Effector CD8-positive, alpha-beta T cell (primary cell): ENCODE data around the gene CDK2AP2.
A peak's percentile ranks its signal among the peaks of the same experiment; 100 is the strongest.
"Not testable (repeated sequence)": the region's sequence is repeated elsewhere in the genome, so short reads cannot be mapped to it uniquely, and the experiment has no call there.

Source experiments
- DNase-seq: peaks from one replicate; lab custom pipeline; 2025; lab: John Stamatoyannopoulos, UW

CDK2AP2 gene

GRCh38 chr11:67466367-67466766 lies 41.6 kb downstream of the CDK2AP2 start:
- no peak for DNase-seq

- not testable (repeated sequence) for DNase-seq
Measured at GRCh38 chr11:67465530-67465929, 42.4 kb downstream of the CDK2AP2 start.

GRCh38 chr11:67465189-67465510 lies 42.8 kb downstream of the CDK2AP2 start:
- no peak for DNase-seq

GRCh38 chr11:67464411-67465188 lies 43.4 kb downstream of the CDK2AP2 start:
- DNase-seq: peak; percentile 84

GRCh38 chr11:67463680-67464410 lies 44.1 kb downstream of the CDK2AP2 start:
- DNase-seq: no peak

GRCh38 chr11:67463186-67463585 lies 44.8 kb downstream of the CDK2AP2 start:
- DNase-seq: no peak

- no peak for DNase-seq
Measured at GRCh38 chr11:67458266-67458665, 49.7 kb downstream of the CDK2AP2 start.

GRCh38 chr11:67457453-67457852 lies 50.5 kb downstream of the CDK2AP2 start:
- no peak for DNase-seq
